SK-N-MC (cell line): ENCODE data around the gene SMIM15.

Experiments used
- EZH2 ChIP-seq: fragments of 200-600 bp; sonication (generic); IDR thresholded peaks from one replicate; pipeline ENCODE4 v1.6.1; 2017; ENCODE audit warnings: antibody characterized with exemption
- FOXP2 ChIP-seq: optimal IDR thresholded peaks from 2 replicates; pipeline ENCODE3; 2011; ENCODE audit warnings: mild to moderate bottlenecking, moderate library complexity; ENCODE audit not compliant: insufficient read depth; ENCODE audit errors: extremely low read length, control extremely low read depth
- POLR2AphosphoS5 ChIP-seq: IDR thresholded peaks from 2 replicates; pipeline ENCODE4 v1.6.1; 2012; ENCODE audit warnings: mild to moderate bottlenecking, low read depth, low read length, borderline replicate concordance

DNA sequence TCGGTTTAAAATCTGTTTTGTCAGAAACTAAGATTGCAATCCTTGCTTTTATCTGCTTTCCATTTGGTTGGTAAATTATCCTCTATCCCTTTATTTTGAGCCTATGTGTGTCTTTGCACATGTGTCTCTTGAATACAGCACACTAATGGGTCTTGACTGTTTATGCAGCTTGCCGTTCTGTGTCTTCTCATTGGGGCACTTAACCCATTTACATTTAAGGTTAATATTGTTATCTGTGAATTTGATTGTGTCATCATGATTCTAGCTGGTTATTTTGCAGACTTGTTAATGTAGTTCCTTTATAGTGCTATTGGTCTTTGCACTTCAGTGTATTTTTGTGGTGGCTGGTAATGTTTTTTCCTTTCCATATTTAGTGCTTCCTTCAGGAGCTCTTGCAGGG is 36.3 kb upstream of the SMIM15 start:
- TF ChIP-seq POLR2AphosphoS5, result no peak
- TF ChIP-seq EZH2, result no peak
- TF ChIP-seq FOXP2, result no peak
